NCI-H345 (cell line): ENCODE data around the gene PRKCE.
"Not testable (repeated sequence)": the region's sequence is repeated elsewhere in the genome, so short reads cannot be mapped to it uniquely, and the experiment has no call there.

Source experiments
- DNase-seq: peaks from one replicate; lab custom pipeline; 2025; lab: John Stamatoyannopoulos, UW

PRKCE gene

DNA sequence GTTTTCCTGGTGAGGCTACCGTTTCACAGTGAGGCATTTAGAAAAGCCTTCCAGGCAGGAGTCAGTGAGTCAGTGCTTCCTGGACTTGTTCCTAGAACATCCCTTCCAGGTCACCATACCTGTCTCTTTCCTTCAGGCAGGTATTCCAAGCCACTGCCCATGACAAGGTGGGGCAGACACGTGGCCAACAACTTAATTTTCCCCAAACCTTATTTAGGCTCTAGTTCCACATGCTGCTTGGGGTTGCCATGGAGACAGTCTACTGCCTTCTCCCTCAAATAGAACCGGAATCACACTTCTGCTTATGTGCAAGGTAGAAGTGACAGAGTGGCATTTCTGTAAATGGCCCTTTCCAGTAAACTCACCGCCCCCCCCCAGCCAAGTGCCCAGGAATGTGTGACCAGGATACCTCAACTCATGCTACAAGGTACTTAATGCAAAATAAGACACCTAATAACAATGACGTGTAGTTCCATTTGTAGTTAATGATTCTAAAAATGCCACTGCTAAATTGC is 258.3 kb downstream of the PRKCE start:
- no peak for DNase-seq

DNA sequence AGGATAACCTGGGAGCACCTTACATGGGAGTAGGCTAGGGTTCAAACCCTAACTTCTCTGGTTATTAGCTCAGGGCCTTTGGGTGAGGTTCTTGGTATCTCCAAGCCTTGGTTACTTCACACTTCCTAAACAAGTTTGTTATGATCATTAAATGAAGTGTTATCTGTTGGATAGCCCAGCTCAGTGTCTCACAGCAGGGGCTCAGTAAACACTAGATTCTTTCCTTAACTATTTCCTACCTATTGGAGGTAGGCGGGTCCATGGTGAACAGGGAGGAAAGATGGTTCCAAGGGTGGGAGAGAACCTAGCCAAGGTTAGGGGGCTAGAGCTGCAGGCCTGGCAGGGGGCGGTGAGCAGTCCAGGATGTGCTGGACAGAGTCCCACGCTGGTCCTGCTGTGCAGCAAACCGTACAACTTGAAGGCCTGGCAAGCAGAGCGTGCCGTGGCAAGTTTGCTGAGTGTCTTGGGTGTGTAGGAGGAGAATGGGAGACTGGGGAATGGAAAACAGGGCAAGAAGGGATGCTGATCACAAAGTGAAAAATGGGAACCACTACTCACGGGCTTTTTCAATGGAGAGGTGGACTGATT is 259.1 kb downstream of the PRKCE start:
- peak; percentile 19 for DNase-seq

- no peak for DNase-seq
These were observed 260.1 kb downstream of the PRKCE start for GRCh38 chr2:45911538-45911937.

DNA sequence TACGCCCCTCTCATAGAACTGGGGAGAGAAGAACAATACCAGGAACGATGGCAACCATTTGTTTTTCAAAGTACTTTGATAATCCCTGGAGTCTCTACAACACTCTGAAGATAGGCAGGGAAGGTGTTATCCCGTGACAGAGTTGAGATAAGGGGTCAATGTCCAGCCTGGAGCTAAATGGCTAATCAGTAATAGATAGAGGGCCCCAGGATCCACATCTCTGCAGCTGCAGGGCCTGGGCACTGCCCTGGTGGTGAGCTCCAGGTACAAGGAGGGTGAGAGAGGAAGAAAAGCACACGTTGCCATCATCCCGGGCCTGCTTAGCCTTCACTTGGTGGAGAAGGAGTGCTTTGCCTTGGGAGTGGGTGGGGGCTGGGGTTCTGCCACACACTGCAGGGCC is 260.6 kb downstream of the PRKCE start:
- DNase-seq, result no peak

GRCh38 chr2:45913539-45913938 is 262.1 kb downstream of the PRKCE start:
- no peak for DNase-seq

DNA sequence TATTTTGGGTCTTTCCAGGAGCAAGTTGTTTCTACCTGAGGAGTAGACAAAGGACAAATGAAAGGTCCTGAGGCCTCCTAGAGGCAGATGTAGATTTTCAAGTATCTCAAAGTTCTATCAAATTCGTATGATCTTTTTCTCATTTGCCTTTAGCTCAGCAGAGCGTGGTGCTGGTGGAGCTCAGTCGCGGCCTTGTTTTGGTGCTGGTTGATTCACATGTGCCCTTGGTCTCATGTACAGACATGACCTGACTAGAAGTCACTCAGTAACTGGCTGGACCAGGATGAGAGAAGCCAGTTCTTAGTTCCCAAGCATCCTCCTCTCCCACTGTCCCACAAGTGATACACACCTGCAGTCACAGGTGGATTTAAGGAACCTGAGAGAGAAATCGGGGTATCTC is 264.0 kb downstream of the PRKCE start:
- no peak for DNase-seq

DNA sequence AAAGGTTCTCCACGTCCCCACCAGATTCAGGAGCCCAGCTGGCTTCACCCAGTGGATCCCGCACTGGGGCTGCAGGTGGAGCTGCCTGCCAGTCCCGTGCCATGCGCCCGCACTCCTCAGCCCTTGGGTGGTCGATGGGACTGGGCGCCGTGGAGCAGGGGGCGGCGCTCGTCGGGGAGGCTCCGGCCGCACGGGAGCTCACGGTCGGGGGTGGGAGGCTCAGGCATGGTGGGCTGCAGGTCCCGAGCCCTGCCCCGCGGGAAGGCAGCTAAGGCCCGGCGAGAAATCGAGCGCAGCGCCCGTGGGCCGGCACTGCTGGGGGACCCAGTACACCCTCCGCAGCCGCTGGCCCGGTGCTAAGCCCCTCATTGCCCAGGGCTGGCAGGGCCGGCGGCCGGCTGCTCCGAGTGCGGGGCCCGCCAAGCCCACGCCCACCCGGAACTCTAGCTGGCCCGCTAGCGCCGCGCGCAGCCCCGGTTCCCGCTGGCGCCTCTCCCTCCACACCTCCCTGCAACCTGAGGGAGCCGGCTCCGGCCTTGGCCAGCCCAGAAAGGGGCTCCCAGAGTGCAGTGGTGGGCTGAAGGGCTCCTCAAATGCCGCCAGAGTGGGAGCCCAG is 266.2 kb downstream of the PRKCE start:
- DNase-seq, result not testable (repeated sequence)

GRCh38 chr2:45918463-45919159 is 267.1 kb downstream of the PRKCE start:
- DNase-seq, result peak; percentile 48

DNA sequence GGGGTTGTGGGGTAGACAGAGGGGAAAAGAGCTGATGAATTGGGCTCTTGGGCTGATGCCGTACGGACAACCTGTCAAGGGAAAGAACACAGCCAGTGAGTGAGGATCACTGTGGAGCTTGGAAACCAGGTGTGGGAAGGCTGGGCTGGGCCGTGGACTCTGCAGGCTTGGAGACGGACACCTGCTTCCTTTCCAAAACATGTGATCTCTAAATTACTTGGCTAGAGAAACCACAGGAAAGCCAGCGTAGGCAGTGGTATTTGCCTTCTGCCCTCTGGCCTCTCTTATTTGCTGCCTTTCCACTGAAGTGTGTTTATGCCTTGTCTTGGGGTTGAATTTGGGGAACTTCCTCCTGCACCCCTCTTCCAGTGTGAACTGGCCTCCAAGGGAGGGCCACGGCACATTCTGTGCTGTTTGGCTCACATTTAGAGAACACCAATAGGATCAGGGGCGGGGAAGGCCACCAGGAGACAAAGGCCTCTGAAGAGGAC is 267.7 kb downstream of the PRKCE start:
- peak; percentile 48 for DNase-seq

DNA sequence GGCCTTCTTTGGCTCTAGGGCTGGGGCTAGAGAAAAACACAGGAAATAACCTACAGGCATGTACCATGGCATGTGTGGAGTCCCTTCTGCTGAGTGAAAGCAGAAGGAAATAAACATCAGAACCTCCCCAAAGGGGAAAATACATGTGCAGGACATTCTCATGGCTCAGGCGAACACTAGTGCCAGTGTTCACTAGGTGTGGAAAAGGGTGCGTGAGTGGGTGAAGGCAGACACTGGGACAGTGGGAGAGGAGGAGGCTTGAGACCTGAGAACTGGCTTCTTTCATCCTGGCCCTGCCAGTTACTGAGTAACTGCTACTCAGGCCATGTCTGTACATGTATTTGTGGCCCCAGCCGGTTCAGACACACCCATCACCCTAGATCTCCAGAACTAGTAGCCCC is 268.2 kb downstream of the PRKCE start:
- DNase-seq, result no peak

- no peak for DNase-seq
These were observed 270.4 kb downstream of the PRKCE start for GRCh38 chr2:45921921-45922320.

GRCh38 chr2:45922577-45922988 is 271.1 kb downstream of the PRKCE start:
- DNase-seq, result peak; percentile 86

DNA sequence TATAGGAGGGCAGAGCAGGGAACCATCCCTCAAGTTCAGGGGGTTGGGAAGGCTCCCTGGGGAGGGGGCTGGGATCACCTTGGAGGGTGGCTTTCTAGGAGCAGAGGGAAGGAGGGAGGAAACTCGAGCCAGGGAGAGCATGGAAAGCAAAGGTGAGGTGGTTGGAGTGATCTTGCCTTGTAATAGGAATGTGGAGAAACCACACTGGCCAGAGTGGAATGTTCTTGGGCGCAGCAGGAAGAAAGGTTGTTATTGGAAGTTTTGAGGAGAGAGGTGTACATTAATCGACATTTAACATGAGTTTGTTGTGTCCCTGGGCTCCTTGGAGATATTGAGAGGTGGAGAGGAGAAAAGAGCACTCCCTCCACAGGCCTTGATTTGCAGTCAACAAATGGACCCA is 272.2 kb downstream of the PRKCE start:
- DNase-seq, result no peak

DNA sequence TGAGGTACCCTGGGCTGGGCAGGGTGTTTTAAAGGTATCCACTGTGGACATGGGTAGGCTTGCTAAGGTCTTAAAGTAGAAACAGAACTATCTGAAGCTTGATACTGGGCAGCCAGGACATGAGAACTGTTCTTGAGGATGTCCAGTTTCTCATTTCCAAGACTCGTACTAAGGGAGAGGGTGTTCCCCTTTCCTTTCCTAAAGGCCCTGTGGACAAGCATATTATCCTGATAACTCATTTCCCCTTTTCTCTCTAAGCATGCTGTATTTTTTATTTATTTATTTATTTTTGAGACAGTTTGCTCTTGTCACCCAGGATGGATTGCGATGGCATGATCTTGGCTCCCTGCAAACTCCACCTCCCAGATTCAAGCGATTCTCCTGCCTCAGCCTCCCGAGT is 273.6 kb downstream of the PRKCE start:
- DNase-seq, result no peak

DNA sequence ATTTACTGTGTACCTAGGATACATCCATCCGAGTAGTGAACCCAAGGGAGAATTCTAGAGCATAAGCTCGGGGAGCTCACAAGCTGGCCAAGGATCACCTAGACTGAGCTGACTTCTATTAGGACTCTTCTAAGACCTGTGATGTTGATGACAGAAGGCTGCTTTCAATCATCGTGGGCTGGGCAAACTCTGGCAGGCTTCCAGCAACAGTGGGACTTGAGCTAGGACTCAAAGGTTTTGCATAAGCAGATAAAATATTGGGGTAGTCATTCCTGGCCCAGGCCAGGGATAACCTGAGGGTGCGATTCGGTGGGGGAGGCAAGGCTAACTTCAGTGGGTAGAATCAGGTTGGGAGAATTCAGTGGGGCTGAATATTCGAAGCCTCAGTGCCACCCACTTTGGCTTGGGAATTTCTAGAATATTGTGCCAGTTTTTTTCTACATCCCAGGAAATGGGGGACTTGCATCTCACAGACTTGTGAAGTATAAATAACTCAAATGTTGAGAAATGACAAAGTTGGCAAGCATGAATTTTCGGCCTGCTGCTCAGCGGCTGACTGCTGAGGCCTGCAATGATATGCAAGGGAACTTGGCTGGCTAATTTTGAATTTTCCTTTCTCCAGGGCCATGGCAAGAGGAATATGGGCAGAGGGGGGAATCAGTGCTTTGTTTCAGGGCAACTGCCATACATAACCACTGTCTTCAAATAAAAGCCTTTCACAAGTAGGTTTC is 274.3 kb downstream of the PRKCE start:
- no peak for DNase-seq

DNA sequence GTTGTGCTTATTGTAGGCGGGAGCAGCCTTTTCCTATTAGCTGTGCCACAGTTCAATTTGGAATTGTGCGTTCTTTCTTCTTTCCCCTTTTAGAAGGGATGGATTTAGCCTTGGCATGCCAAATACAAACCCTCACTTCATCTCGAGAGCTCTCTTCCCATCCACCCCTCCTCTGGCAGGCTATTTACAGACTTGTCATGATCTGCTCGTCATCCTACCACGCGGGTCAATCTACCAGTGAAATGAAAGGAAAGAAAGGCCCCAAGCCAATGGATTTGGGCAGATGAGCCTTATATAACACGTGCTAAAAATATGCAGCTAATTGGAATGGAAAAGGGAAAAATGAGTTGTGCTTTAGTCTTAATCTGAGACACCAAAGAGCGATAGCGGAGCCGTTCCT is 277.5 kb downstream of the PRKCE start:
- DNase-seq, result no peak

DNA sequence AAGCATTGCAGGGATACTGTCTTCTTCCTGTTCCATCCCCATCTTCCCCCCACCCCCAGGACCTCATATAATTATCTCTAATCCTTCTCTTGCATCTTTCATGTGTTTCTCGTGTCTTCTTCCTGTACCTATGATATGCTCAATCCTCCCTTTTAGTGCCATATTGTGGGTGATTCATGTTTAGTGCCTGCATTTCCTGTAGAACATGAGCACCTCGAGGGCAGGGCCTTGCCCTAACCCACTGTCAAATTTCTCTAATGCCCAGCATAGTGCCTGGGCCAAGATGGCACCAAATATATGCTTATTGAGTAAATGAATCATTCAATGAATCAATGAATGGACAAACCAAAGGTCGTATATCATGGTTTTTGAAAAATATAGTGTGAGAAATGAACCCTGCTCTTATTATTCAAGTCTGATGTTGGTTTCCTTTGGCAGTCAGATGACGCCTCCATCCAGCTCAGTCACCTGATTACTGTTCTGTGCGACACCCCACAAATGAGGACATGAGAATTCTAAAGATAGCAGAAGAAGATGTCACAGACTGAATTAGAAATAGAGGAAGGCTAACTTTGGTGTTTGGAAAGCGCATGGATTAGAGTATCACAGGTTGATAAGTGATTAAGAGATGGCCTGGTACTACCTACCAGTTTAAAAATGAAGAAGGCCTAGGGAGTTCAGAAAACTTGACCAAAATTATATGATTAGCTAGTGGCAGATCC is 278.4 kb downstream of the PRKCE start:
- DNase-seq, result no peak

DNA sequence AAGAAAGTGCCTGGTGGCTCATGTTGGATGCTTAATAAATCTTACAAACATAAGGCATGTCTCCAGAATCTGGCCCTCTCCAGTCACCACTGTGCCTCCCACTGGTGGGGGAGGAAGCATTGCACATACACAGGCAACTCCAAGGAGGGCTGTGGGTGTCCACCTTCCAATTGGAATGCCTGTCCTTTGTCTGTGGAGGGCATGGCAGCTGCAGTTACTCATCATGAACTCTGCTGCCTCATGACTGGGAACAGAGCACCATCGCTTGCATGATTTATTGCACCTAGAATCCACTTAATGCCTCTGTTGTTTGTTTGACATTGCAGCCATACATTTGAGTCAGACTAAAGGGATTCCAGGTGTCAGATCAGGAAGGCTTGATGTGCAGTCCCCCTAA is 278.9 kb downstream of the PRKCE start:
- peak; percentile 47 for DNase-seq

- DNase-seq, result no peak
These were observed 281.0 kb downstream of the PRKCE start for GRCh38 chr2:45932278-45932975.

DNA sequence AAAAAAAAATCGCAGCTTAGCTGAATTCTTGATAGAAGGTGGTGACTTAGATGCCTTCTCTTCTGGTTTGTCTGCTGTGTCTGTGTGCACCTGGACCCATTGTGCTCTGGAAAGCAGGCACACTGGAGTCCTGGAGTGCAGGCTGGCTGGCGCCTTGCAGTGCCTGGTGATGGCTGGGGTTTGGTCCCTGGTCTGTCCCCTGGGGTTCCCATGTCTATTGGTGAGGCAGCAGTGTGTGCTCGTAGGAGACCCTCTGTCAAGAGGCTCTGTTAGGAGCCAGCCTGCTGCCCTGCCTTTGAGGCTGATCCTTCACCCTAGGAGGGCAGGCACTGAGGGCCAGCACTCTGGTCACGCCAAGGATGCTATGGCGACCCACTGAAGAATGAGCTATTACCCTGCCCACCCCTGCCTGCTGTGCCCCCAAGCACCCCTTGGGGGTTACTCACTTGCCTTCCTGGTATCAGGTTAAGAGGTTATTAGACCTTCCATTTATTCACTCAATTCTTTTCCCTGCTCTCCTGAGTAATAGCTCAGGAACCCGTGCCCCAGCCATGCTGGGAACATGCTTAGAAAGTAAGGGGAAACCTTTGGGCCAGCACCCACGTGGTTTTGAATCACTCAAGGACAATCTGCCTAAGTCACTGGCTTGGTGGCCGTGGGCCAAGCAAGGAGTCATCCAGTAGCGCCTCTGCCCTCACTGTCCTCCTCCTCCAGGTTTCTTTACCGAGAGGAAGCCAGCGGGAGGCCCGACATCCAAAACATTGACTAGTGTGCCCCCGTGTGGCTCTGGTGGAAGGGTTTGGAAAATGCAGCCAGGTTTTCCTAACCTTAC is 284.5 kb downstream of the PRKCE start:
- DNase-seq, result peak; percentile 88
